Peyer's patch (tissue), 4 donors: ENCODE results near the gene FAM20A. TPM values are rescaled to one million over a fixed set of nuclear protein-coding genes. Genes with fewer than 3 reads are reported as not detected.
"Not testable (repeated sequence)": the region's sequence is repeated elsewhere in the genome, so short reads cannot be mapped to it uniquely, and the experiment has no call there.

Source experiments
- DNase-seq, 3 donors: peaks; one replicate each; pipeline ENCODE4 v3.0.0-alpha.2; 2017 to 2019
- H3K27ac ChIP-seq, 4 donors: fragments of 200-600 bp; sonication (generic); one replicate each; pipeline ENCODE4 v1.5.1; 2016 to 2019
- H3K27me3 ChIP-seq, 2 donors: fragments of 200-600 bp; sonication (generic); one replicate each; pipeline ENCODE4 v1.5.1; 2019
- H3K36me3 ChIP-seq, 3 donors: fragments of 200-600 bp; sonication (generic); one replicate each; pipeline ENCODE4 v1.5.1; 2016 to 2019
- H3K4me1 ChIP-seq, 4 donors: fragments of 200-600 bp; sonication (generic); one replicate each; pipeline ENCODE4 v1.5.1; 2016 to 2019
- H3K4me3 ChIP-seq, 4 donors: fragments of 200-600 bp; sonication (generic); 1 replicate in 3 of 4; 2 replicates in 1 of 4; pipeline ENCODE4 v1.5.1; 2016 to 2019; ENCODE audit warnings: mild to moderate bottlenecking in 1 of 4
- H3K9me3 ChIP-seq, 4 donors: fragments of 200-600 bp; sonication (generic); one replicate each; pipeline ENCODE4 v1.5.1; 2016 to 2019; ENCODE audit warnings: mild to moderate bottlenecking in 1 of 4
- CTCF ChIP-seq, 6 experiments: fragments of 450-650 bp in 4 of 6; fragments of 200-600 bp in 2 of 6; sonication (generic) in 1 of 6; IDR thresholded peaks; one replicate each; pipeline ENCODE4 v1.5.1; 2017 to 2019; ENCODE audit warnings: antibody characterized with exemption in 6 of 6, mild to moderate bottlenecking in 3 of 6, moderate library complexity in 1 of 6
- POLR2A ChIP-seq, 2 donors: fragments of 450-650 bp; IDR thresholded peaks; one replicate each; pipeline ENCODE4 v1.5.1; 2017; ENCODE audit warnings: antibody characterized with exemption in 2 of 2, mild to moderate bottlenecking in 2 of 2, moderate library complexity in 2 of 2
- total RNA-seq, 4 donors: library from RNA; depleted of rRNA; stranded (reverse); fragments of >200 nt; gene quantifications; one replicate each; pipeline ENCODE4 v1.1.0, GENCODE V29; 2016

The FAM20A gene
- total RNA-seq, 4 donors from 2014 or later: 2.4 to 3.5 (median 2.5) TPM; not detected in 1

DNA sequence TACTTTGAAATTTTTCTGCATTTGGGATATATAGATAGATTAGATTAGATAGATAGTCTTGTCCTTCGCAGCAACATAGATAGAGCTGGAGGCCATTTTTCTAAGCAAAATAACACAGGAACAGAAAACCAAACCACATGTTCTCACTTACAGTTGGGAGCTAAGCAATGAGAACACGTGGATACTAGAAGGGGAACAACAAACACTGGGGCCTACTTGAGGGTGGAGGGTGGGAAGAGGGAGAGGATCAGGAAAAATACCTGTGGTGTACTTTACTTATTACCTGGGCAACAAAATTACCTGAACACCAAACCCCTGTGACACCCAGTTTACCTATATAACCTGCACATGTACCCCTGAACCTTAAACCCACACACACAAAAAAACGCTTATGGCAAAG lies 74.6 kb downstream of the FAM20A start:
- Histone ChIP-seq H3K36me3 (peaks cover 0 to 92% (median 4%) of the 10 kb centered on the region in 3 donors), H3K9me3 (no peaks in the 10 kb centered on the region), H3K27me3 (no peaks in the 10 kb centered on the region), H3K27ac (no peak overlapping the region), H3K4me1 (no peaks in the 10 kb centered on the region), H3K4me3 (no peak overlapping the region)
- no peak for DNase-seq
- TF ChIP-seq CTCF (IDR thresholded peaks at IDR 0.05) (no peak), POLR2A (IDR thresholded peaks at IDR 0.05) (no peak)

DNA sequence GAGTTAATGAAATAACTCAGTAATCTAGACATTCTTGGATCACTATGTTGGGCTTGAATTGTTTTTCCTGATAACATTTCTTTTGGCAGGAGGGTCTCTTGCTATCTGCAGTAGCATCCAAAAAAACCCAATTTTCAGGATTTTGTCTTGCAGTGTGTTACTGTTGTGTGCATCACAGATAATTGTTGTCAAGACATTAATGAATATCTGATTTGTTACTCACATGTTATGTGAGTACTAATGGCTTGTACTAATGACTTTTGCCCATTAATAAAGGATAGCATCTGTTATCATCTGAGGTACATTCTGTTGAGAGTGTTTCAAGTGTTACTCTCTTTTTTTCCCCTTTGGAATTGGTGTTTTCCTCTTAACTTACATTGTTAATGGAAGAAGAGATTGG lies 78.9 kb downstream of the FAM20A start:
- Histone ChIP-seq H3K9me3 (no peaks in the 10 kb centered on the region), H3K4me1 (peaks cover 0 to 4% (median 0%) of the 10 kb centered on the region in 4 donors), H3K27me3 (no peaks in the 10 kb centered on the region), H3K27ac (no peak overlapping the region), H3K36me3 (peaks cover 0 to 63% (median 0%) of the 10 kb centered on the region in 3 donors), H3K4me3 (no peak overlapping the region)
- DNase-seq: no peak
- TF ChIP-seq POLR2A (IDR thresholded peaks at IDR 0.05): no peak
- TF ChIP-seq CTCF (IDR thresholded peaks at IDR 0.05): no peak

DNA sequence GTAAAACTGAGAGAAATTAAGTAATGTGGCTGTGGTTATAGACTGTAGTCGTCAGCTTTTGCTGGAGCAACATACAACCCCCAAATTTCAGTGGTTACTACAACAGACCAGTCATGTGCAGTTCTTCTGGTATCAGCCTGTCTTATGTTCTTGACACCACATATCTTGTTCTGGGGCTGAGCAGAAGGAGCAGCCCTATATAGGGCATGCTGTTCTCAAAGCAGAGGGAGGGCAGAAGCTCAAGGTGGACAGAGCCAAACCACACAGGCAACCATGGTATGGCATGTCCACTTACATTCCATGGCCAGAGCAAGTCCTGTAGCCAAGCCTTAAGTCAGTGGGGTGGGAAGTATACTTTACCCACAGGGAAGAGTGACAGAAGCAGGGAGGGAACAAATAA lies 81.3 kb downstream of the FAM20A start:
- peaks cover 0 to 59% (median 0%) of the 10 kb centered on the region in 3 donors for H3K36me3 ChIP-seq
- DNase-seq: no peak

GRCh38 chr17:68519051-68519450 lies 82.1 kb downstream of the FAM20A start:
- H3K27me3 ChIP-seq, H3K27ac ChIP-seq, DNase-seq, H3K4me3 ChIP-seq, H3K9me3 ChIP-seq: not testable (repeated sequence)
- Histone ChIP-seq H3K4me1 (peaks cover 0 to 19% (median 0%) of the 10 kb centered on the region in 4 donors), H3K36me3 (peaks cover 0 to 50% (median 0%) of the 10 kb centered on the region in 3 donors)

More for the DNA sequence above, 81.3 kb downstream of the FAM20A start:
- H3K4me1 ChIP-seq: peaks cover 0 to 11% (median 0%) of the 10 kb centered on the region in 4 donors
- no peaks in the 10 kb centered on the region for H3K27me3 ChIP-seq
- no peaks in the 10 kb centered on the region for H3K9me3 ChIP-seq
- no peak for TF ChIP-seq CTCF (IDR thresholded peaks at IDR 0.05)
- no peak for TF ChIP-seq POLR2A (IDR thresholded peaks at IDR 0.05)
- no peak overlapping the region for H3K4me3 ChIP-seq
- H3K27ac ChIP-seq: no peak overlapping the region

DNA sequence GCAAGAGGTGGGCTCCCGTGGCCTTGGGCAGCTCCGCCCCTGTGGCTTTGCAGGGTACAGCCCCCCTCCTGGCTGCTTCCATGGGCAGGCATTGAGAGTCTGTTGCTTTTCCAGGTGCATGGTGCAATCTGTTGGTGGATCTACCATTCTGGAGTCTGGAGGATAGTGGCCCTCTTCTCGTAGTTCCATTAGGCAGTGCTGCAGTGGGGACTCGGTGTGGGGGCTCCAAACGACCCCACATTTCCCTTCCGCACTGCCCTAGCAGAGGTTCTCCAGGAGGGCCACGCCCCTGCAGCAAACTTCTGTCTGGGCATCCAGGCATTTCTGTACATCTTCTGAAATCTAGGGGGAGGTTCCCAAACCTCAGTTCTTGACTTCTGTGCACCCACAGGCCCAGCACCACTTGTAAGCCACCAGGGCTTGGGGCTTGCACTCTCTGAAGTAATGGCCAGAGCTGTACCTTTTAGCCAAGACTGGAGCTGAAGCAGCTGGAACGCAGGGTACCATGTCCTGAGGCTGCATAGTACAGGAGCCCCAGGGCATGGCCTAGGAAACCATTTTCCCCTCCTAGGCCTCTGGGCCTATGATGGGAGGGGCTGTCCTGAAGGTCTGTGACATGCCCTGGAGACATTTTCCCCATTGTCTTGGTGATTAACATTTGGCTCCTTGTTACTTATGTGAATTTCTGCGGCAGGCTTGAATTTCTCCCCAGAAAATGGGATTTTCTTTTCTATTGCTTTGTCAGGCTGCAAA lies 82.9 kb downstream of the FAM20A start:
- no peaks in the 10 kb centered on the region for H3K9me3 ChIP-seq
- H3K4me3 ChIP-seq: no peak overlapping the region
- TF ChIP-seq POLR2A (IDR thresholded peaks at IDR 0.05) (no peak), CTCF (IDR thresholded peaks at IDR 0.05) (no peak)
- H3K27me3 ChIP-seq: no peaks in the 10 kb centered on the region
- peaks cover 0 to 21% (median 0%) of the 10 kb centered on the region in 4 donors for H3K4me1 ChIP-seq
- DNase-seq: no peak
- peaks cover 0 to 42% (median 0%) of the 10 kb centered on the region in 3 donors for H3K36me3 ChIP-seq
- H3K27ac ChIP-seq: no peak overlapping the region

DNA sequence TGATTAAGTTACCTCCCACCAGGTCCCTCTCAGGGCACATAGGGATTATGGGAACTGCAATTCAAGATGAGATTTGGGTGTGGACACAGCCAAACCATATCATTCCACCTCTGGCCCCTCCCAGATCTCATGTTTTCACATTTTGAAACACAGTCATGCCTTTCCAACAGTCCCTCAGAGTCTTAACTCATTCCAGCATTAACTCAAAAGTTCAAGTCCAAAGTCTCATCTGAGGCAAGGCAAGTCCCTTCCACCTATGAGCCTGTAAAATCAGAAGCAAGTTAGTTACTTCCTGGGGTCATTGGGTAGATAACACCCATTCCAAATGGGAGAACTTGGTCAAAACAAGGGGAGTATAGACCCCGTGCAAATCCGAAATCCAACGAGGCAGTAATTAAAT lies 83.6 kb downstream of the FAM20A start:
- not testable (repeated sequence) for H3K9me3 ChIP-seq, H3K4me3 ChIP-seq, H3K27ac ChIP-seq, H3K27me3 ChIP-seq, DNase-seq
- peaks cover 0 to 21% (median 0%) of the 10 kb centered on the region in 4 donors for H3K4me1 ChIP-seq
- peaks cover 0 to 36% (median 0%) of the 10 kb centered on the region in 3 donors for H3K36me3 ChIP-seq
